NCI-H2107 treated with DMSO at 0.1 percent for 48 hours (cell line): ENCODE data around the gene TMEM132E.

ENCODE experiments used
- DNase-seq: peaks from one replicate; lab custom pipeline; 2025; ENCODE audit not compliant: unreplicated experiment; lab: John Stamatoyannopoulos, UW

TMEM132E gene

DNA sequence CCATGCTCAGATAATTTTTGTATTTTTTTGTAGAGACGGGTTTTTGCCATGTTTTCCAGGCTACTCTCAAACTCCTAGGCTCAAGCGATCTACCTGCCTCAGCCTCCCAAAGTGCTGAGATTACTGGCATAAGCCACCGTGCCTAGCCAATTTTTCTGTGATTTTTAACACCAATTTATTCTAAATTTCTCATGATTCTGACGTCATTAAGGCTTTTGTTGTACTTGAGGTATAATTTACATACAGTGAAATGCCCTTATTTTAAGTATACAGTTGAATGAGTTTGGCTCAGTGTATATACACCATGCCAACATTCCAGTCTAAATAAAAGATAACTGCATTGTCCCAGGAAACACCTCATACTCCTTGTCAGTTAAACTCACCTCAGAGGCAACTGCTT lies 77.4 kb downstream of the TMEM132E start:
- no peak for DNase-seq

DNA sequence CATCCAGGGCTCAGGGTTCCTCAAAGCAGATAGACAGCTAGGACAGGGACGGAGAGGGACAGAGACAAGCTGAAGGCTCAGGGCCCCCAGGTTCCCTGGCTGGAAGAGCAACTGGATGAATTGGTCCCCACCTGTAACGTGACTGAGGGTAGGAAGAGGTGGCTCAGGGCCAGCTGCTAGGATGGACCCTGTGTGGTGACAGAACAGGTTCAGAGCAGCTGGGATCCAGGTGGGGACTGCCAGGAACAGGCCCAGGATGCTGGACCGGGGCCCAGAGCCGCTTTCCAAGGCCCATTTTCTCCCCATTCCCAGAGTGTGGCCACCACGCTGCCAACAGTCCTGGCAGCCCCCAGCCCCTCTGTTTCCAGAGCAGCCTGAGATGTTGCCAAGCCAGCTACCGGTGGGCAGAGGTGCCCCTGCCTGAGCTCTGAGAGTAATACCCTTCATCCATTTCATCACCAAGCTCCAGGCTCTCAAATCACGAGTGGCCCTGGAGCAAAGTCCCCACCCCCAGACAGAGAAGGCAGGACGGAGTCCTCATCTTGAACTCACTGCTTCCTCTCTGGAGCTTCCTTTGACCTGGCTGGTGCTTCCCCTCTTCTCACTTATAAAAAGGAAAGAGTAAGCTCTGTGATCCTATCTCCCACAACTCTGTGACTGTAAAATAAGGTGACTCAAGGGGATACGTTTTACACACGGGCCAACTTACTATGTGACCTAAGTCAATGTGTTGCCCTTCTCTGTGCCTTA lies 79.6 kb downstream of the TMEM132E start:
- no peak for DNase-seq

- no peak for DNase-seq
Observed at GRCh38 chr17:34663714-34664113, 84.3 kb downstream of the TMEM132E start.

DNA sequence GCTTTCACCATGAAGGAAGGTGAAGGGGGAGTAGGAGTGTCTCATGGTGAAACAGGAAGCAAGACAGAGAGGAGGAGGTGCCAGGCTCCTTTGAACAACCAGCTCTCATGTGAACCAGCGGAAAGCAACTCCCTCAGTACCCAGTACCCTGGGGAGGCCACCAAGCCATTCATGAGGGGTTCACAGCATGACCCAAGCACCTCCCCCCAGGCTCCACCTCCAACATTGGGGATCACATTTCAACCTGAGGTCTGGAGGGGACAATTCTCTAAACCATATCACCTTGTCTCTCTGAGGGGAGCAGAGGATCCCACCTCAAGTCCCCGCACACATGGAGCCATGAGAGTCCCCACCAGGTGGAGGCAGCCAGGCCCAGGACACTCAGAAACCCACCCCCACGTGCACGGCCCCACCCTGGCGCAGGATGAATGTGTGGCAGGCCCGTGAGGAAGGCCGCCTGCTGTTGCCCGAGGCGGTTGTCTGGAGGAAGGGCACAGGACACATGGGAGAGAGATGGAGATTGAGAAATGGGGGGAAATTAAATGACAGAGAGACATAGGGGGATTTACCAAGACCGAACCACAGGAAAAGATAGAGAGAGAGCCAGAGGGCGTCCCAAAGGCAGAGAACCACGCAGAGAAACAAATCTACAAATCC lies 85.9 kb downstream of the TMEM132E start:
- DNase-seq, result peak; percentile 79

GRCh38 chr17:34665819-34666763 lies 86.7 kb downstream of the TMEM132E start:
- peak; percentile 79 for DNase-seq

- no peak for DNase-seq
Observed at GRCh38 chr17:34667656-34668055, 88.3 kb downstream of the TMEM132E start.

GRCh38 chr17:34668206-34668605 lies 88.8 kb downstream of the TMEM132E start:
- no peak for DNase-seq

DNA sequence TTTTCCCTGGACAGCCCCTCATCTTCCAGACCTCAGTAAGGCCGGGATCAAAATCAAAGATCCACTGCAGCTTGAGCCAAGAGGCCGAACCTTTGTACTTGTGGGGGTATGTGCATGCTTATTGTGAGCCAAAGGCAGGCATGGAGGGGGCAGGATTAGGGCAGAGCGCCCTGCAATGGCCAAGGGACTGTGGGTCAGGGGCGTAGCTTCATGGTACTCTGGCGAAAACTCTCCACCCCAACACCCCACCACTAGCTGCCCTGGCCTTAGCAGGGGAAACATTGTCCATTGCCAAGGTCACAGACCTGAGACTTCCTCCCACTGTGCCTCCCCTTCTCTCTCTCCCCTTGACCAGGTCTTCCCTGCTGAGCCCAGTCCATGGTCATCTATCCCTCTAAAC lies 90.1 kb downstream of the TMEM132E start:
- DNase-seq, result no peak

- no peak for DNase-seq
Observed at GRCh38 chr17:34670618-34671017, 91.2 kb downstream of the TMEM132E start.

DNA sequence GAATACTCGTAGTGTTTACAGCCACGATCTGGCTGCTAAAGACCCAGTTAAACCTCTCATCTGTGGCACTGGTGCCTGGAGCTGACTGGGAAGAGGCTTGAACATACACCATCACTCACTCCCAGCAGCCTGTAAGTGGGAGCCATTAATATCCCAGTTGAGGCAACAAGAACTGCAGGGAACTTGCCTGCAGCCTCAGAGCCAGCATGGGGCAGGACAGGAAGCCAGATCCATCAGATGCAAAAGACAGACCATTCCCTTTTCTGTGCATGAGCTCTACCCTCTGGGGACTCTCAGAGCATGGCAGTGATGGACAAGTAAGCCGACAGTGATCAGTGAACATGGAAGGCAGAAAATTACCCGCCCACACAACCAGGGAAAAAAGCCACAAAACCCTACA lies 91.8 kb downstream of the TMEM132E start:
- DNase-seq, result no peak

- DNase-seq, result no peak
Observed at GRCh38 chr17:34672176-34672785, 92.9 kb downstream of the TMEM132E start.

- DNase-seq, result peak; percentile 84
Observed at GRCh38 chr17:34673516-34673915, 94.1 kb downstream of the TMEM132E start.

DNA sequence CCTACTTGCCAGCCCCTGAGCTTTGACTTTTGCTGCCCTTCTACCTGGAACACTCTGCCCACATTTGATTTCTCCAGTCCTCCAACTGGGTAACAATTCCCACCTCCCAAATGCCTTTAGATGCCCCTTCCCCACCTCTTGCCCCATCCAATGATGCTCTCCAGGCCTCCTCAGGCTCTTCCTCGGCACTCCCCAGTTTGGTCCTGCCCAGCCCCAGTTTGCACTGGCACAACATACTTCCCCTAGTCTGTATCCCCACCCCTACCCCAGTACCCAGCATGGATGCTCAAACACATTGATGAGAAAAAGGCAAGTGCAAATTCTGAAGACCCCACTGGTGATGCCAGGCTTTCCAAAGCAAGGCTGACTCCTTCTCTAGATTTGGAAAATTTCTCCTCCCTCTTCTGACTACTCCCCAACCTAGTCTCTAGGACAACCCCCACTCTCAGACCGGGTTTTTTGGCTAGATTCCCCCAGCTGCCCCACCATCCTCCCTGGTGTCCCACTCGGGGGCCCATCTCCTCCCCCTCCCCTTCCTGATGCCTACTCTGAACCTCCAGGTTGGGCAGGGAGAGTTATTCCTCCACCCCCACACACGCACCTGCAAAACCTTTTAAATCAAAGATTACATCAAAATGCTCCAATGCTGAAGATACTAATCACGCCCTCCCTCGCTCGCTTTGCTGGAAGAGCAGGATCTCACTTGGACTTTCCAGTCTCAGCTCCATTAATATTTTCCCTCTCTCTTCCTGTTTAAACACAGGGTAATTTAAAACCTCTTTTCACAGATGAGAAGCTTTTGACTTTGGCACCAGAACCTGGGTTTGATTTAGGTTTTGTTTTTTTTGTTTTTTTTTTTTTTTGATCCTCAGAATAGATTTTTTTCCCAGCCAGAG lies 94.9 kb downstream of the TMEM132E start:
- peak; percentile 82 for DNase-seq

- DNase-seq, result no peak
Observed at GRCh38 chr17:34675143-34675542, 95.8 kb downstream of the TMEM132E start.

GRCh38 chr17:34675605-34676004 lies 96.2 kb downstream of the TMEM132E start:
- no peak for DNase-seq

DNA sequence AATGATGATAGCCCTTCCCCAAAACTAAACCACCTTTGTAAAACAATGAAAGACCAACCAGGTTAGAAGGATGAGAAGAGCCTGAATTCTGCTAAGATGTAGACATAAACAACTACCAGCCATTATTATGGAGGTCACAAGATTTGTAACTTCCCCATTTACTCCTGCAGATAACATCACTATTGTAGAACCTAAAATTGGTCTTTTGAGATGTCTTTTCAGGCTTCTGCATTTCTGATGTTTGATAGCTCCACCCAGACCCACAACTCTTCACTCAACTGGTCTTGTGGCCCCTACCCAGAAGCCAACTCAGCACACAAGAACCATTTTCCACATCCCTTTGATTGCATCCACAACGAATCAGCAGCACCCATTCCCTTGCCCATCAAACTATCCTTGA lies 100.8 kb downstream of the TMEM132E start:
- DNase-seq, result no peak

DNA sequence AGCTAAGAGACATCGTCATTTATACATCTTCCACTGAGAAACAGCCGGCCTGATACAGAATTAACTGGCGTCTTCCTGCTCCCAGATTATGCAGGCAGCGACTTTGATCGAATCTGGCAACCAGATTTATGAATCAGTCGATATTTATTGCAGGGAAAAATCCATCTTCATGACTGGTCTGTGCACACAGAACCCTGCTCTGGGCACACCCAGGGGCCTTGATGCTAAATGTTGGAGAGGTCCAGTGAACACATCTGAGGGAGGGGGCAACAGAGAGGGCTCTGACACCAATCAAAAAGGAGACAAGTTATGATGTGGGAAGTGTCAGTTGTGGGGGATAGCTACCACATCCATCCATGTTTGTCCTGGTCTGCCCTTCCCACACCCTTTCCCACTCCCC lies 102.9 kb downstream of the TMEM132E start:
- no peak for DNase-seq

DNA sequence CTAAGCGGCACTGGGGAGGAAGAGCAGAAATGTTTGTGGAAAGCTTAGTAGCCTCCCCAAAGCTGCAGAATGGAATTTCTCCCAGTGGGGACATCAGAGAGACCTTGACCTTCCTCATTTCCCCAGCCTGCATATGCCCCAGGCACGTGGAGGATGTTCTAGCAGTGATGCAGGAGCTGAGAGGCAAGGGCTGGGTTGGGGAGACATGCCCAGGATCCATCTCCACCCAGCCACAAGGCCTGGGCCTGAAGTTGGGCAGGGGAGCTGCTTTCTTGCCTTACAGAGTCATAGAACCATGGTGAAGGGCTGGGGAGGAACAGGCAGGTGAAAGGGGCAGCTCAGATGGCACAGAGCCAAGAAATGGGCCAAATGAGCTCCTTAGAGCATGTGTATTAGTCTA lies 104.0 kb downstream of the TMEM132E start:
- no peak for DNase-seq
